ENCODE data around the gene CD276. TPM values are rescaled to one million over a fixed set of nuclear protein-coding genes. Genes with fewer than 3 reads are reported as not detected.
"Not testable (repeated sequence)": the region's sequence is repeated elsewhere in the genome, so short reads cannot be mapped to it uniquely, and the experiment has no call there.

CD276 gene
- polyA plus RNA-seq, 1 donor from 2014 or later = 70.4 TPM

GRCh38 chr15:73727330-73727976 lies 43.3 kb downstream of the CD276 start:
- H2AFZ ChIP-seq (ENCODE audit: low read depth, low read length) = no peak overlapping the region
- no peaks in the 10 kb centered on the region for H3K36me3 ChIP-seq (ENCODE audit: insufficient read depth, low read length)
- no peaks in the 10 kb centered on the region for H3K79me2 ChIP-seq (replicated peaks; ENCODE audit: insufficient read depth, low read length)
- H3K9me2 ChIP-seq (ENCODE audit: insufficient read depth, low read length) = no peaks in the 10 kb centered on the region
- H3K4me2 ChIP-seq (ENCODE audit: low read length) = no peak overlapping the region
- no peaks in the 10 kb centered on the region for H3K27me3 ChIP-seq (ENCODE audit: insufficient read depth, low read depth, low read length)
- no peak overlapping the region for H3K9ac ChIP-seq (ENCODE audit: low read length)
- no peak overlapping the region for H3K27ac ChIP-seq (ENCODE audit: low read length)
- no peak overlapping the region for H3K4me3 ChIP-seq (ENCODE audit: low read length)
- H3F3A ChIP-seq (ENCODE audit: insufficient read depth, low read length, poor library complexity, severe bottlenecking) = no peaks in the 10 kb centered on the region
- TF ChIP-seq POLR2AphosphoS5 (IDR thresholded peaks at IDR 0.05) (no peak), EP300 (conservative IDR thresholded peaks at IDR 0.05; ENCODE audit: poor library complexity, severe bottlenecking) (no peak)
- no peaks in the 10 kb centered on the region for H4K20me1 ChIP-seq (ENCODE audit: insufficient read depth)
- no peaks in the 10 kb centered on the region for H3K9me3 ChIP-seq (ENCODE audit: low read length)

DNA sequence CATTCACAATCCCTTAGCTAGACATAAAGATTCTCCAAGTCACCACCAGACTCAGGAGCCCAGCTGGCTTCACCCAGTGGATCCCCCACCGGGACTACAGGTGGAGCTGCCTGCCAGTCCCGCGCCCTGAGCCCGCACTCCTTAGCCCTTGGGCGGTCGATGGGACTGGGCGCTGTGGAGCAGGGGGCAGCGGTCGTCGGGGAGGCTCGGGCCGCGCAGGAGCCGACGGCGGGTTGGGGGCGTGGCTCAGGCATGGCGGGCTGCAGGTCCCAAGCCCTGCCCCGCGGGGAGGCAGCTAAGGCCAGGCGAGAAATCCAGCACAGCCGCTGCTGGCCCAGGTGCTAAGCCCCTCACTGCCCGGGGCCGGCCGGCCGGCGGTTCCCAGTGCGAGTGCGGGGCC lies 47.9 kb downstream of the CD276 start:
- H4K20me1 ChIP-seq (ENCODE audit: insufficient read depth); H3K79me2 ChIP-seq (replicated peaks; ENCODE audit: insufficient read depth, low read length); H3K9ac ChIP-seq (ENCODE audit: low read length); H3K27me3 ChIP-seq (ENCODE audit: insufficient read depth, low read depth, low read length); H2AFZ ChIP-seq (ENCODE audit: low read depth, low read length); H3K9me2 ChIP-seq (ENCODE audit: insufficient read depth, low read length); H3K9me3 ChIP-seq (ENCODE audit: low read length); H3K36me3 ChIP-seq (ENCODE audit: insufficient read depth, low read length); H3K4me2 ChIP-seq (ENCODE audit: low read length); H3K27ac ChIP-seq (ENCODE audit: low read length); H3F3A ChIP-seq (ENCODE audit: insufficient read depth, low read length, poor library complexity, severe bottlenecking); H3K4me3 ChIP-seq (ENCODE audit: low read length): not testable (repeated sequence)

GRCh38 chr15:73732930-73733329 lies 48.7 kb downstream of the CD276 start:
- Histone ChIP-seq H2AFZ (ENCODE audit: low read depth, low read length) (no peak overlapping the region), H3K79me2 (replicated peaks; ENCODE audit: insufficient read depth, low read length) (no peaks in the 10 kb centered on the region), H3K27ac (ENCODE audit: low read length) (no peak overlapping the region), H3K36me3 (ENCODE audit: insufficient read depth, low read length) (no peaks in the 10 kb centered on the region), H4K20me1 (ENCODE audit: insufficient read depth) (no peaks in the 10 kb centered on the region), H3K9me3 (ENCODE audit: low read length) (no peaks in the 10 kb centered on the region), H3K9me2 (ENCODE audit: insufficient read depth, low read length) (no peaks in the 10 kb centered on the region), H3K27me3 (ENCODE audit: insufficient read depth, low read depth, low read length) (no peaks in the 10 kb centered on the region), H3K9ac (ENCODE audit: low read length) (no peak overlapping the region), H3K4me3 (ENCODE audit: low read length) (no peak overlapping the region), H3F3A (ENCODE audit: insufficient read depth, low read length, poor library complexity, severe bottlenecking) (no peaks in the 10 kb centered on the region), H3K4me2 (ENCODE audit: low read length) (no peak overlapping the region)
- no peak for TF ChIP-seq REST (IDR thresholded peaks at IDR 0.05; ENCODE audit: borderline replicate concordance)
- TF ChIP-seq SMC3 (conservative IDR thresholded peaks at IDR 0.05; ENCODE audit: poor library complexity) = no peak
- TF ChIP-seq, protein P1, sequence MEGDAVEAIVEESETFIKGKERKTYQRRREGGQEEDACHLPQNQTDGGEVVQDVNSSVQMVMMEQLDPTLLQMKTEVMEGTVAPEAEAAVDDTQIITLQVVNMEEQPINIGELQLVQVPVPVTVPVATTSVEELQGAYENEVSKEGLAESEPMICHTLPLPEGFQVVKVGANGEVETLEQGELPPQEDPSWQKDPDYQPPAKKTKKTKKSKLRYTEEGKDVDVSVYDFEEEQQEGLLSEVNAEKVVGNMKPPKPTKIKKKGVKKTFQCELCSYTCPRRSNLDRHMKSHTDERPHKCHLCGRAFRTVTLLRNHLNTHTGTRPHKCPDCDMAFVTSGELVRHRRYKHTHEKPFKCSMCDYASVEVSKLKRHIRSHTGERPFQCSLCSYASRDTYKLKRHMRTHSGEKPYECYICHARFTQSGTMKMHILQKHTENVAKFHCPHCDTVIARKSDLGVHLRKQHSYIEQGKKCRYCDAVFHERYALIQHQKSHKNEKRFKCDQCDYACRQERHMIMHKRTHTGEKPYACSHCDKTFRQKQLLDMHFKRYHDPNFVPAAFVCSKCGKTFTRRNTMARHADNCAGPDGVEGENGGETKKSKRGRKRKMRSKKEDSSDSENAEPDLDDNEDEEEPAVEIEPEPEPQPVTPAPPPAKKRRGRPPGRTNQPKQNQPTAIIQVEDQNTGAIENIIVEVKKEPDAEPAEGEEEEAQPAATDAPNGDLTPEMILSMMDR (IDR thresholded peaks at IDR 0.05; ENCODE audit: poor library complexity, severe bottlenecking) = no peak
- TF ChIP-seq EP300 (conservative IDR thresholded peaks at IDR 0.05; ENCODE audit: poor library complexity, severe bottlenecking) = no peak
- no peak for TF ChIP-seq RAD21 (conservative IDR thresholded peaks at IDR 0.05)
- no peak for TF ChIP-seq EZH2 (IDR thresholded peaks at IDR 0.05; ENCODE audit: borderline replicate concordance, insufficient read depth, low read length, poor library complexity, severe bottlenecking)
- no peak for TF ChIP-seq POLR2AphosphoS5 (IDR thresholded peaks at IDR 0.05)
